Prostate gland (tissue), 2 donors: ENCODE results near the gene GRB10.

Source experiments
- CTCF ChIP-seq, 4 experiments: fragments of 200-600 bp in 2 of 4; fragments of 450-650 bp in 2 of 4; sonication (generic) in 2 of 4; IDR thresholded peaks; 1 replicate in 3 of 4; 2 replicates in 1 of 4; pipeline ENCODE4 v1.5.1; 2016 to 2019; ENCODE audit warnings: antibody characterized with exemption in 4 of 4, mild to moderate bottlenecking in 2 of 4, moderate library complexity in 2 of 4
- POLR2A ChIP-seq: fragments of 450-650 bp; IDR thresholded peaks from one replicate; pipeline ENCODE4 v1.6.1; 2016; ENCODE audit warnings: antibody characterized with exemption, mild to moderate bottlenecking

GRCh38 chr7:50619684-50620083, 163.0 kb downstream of the GRB10 start:
- TF ChIP-seq CTCF (IDR thresholded peaks at IDR 0.05) (no peak), POLR2A (no peak)
